ENCODE measurements around the gene LGALS3.

DNA sequence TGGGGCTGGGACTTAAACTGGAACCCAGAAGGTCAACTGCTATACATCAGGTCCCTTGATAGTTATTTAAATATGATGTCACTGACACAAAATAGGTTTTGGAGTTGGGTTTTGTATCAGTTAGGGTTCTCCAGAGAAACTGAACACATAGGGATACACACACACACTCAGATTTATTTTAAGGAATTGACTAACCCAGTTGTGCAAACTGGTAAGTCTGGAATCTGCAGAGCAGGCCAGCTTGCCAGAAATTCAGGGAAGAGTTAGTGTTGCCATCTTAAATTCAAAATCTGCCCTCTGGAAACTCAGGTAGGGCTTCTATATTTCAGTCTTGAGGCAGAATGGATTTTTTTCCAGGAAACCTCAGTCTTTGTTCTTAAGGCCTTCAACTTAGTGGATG, 40.7 kb upstream of the LGALS3 start:
- TF ChIP-seq, protein P1, sequence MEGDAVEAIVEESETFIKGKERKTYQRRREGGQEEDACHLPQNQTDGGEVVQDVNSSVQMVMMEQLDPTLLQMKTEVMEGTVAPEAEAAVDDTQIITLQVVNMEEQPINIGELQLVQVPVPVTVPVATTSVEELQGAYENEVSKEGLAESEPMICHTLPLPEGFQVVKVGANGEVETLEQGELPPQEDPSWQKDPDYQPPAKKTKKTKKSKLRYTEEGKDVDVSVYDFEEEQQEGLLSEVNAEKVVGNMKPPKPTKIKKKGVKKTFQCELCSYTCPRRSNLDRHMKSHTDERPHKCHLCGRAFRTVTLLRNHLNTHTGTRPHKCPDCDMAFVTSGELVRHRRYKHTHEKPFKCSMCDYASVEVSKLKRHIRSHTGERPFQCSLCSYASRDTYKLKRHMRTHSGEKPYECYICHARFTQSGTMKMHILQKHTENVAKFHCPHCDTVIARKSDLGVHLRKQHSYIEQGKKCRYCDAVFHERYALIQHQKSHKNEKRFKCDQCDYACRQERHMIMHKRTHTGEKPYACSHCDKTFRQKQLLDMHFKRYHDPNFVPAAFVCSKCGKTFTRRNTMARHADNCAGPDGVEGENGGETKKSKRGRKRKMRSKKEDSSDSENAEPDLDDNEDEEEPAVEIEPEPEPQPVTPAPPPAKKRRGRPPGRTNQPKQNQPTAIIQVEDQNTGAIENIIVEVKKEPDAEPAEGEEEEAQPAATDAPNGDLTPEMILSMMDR (IDR thresholded peaks at IDR 0.05), result no peak
- TF ChIP-seq ZFX (IDR thresholded peaks at IDR 0.05; ENCODE audit: borderline replicate concordance), result no peak
